Measurements from ENCODE around the gene NUP58. TPM values are rescaled to one million over a fixed set of nuclear protein-coding genes. Genes with fewer than 3 reads are reported as not detected.

NUP58 gene
- total RNA-seq, 1 donor from 2014 or later = 56.5 TPM

- Mint-ChIP-seq H3K27me3 (no peaks in the 10 kb centered on the region), H3K4me1 (ENCODE audit: low read depth) (no peaks in the 10 kb centered on the region), H3K9me3 (ENCODE audit: low read depth) (no peaks in the 10 kb centered on the region), H3K27ac (peak overlapping the region; percentile 3), H3K4me3 (ENCODE audit: low read depth) (no peak overlapping the region), H3K36me3 (ENCODE audit: insufficient read depth) (peaks cover 6% of the 10 kb centered on the region)
- DNase-seq (ENCODE audit: low spot score, unreplicated experiment) = no peak
- TF ChIP-seq CTCF (IDR thresholded peaks at IDR 0.05; ENCODE audit: unreplicated experiment) = no peak
Measured at GRCh38 chr13:25324100-25324499, 22.7 kb downstream of the NUP58 start.

- Mint-ChIP-seq H3K27me3 (no peaks in the 10 kb centered on the region), H3K9me3 (ENCODE audit: low read depth) (no peaks in the 10 kb centered on the region), H3K36me3 (ENCODE audit: insufficient read depth) (peaks cover 11% of the 10 kb centered on the region), H3K4me1 (ENCODE audit: low read depth) (no peaks in the 10 kb centered on the region), H3K4me3 (ENCODE audit: low read depth) (no peak overlapping the region), H3K27ac (no peak overlapping the region)
- no peak for DNase-seq (ENCODE audit: low spot score, unreplicated experiment)
- no peak for TF ChIP-seq CTCF (IDR thresholded peaks at IDR 0.05; ENCODE audit: unreplicated experiment)
Measured at GRCh38 chr13:25329706-25330105, 28.3 kb downstream of the NUP58 start.

GRCh38 chr13:25330541-25330940 lies 29.1 kb downstream of the NUP58 start:
- no peak overlapping the region for H3K4me3 Mint-ChIP-seq (ENCODE audit: low read depth)
- no peak for TF ChIP-seq CTCF (IDR thresholded peaks at IDR 0.05; ENCODE audit: unreplicated experiment)
- no peak overlapping the region for H3K27ac Mint-ChIP-seq

GRCh38 chr13:25335856-25336255 lies 34.4 kb downstream of the NUP58 start:
- Mint-ChIP-seq H3K4me1 (ENCODE audit: low read depth) (no peaks in the 10 kb centered on the region), H3K36me3 (ENCODE audit: insufficient read depth) (peaks cover 7% of the 10 kb centered on the region), H3K4me3 (ENCODE audit: low read depth) (no peak overlapping the region), H3K27ac (no peak overlapping the region), H3K27me3 (no peaks in the 10 kb centered on the region), H3K9me3 (ENCODE audit: low read depth) (no peaks in the 10 kb centered on the region)
- no peak for TF ChIP-seq CTCF (IDR thresholded peaks at IDR 0.05; ENCODE audit: unreplicated experiment)
- no peak for DNase-seq (ENCODE audit: low spot score, unreplicated experiment)

More at GRCh38 chr13:25330541-25330940, 29.1 kb downstream of the NUP58 start:
- Mint-ChIP-seq H3K27me3 (no peaks in the 10 kb centered on the region), H3K4me1 (ENCODE audit: low read depth) (no peaks in the 10 kb centered on the region), H3K9me3 (ENCODE audit: low read depth) (no peaks in the 10 kb centered on the region), H3K36me3 (ENCODE audit: insufficient read depth) (peaks cover 11% of the 10 kb centered on the region)
- DNase-seq (ENCODE audit: low spot score, unreplicated experiment) = no peak

- DNase-seq (ENCODE audit: low spot score, unreplicated experiment) = no peak
- H3K36me3 Mint-ChIP-seq (ENCODE audit: insufficient read depth) = peaks cover 1% of the 10 kb centered on the region
- no peak overlapping the region for H3K27ac Mint-ChIP-seq
- H3K4me1 Mint-ChIP-seq (ENCODE audit: low read depth) = peaks cover 7% of the 10 kb centered on the region
- H3K4me3 Mint-ChIP-seq (ENCODE audit: low read depth) = no peak overlapping the region
- no peaks in the 10 kb centered on the region for H3K9me3 Mint-ChIP-seq (ENCODE audit: low read depth)
- TF ChIP-seq CTCF (IDR thresholded peaks at IDR 0.05; ENCODE audit: unreplicated experiment) = no peak
- no peaks in the 10 kb centered on the region for H3K27me3 Mint-ChIP-seq
Measured at GRCh38 chr13:25345576-25345975, 44.2 kb downstream of the NUP58 start.

All from progenitor cell of endocrine pancreas (in vitro differentiated cells).